NCI-H510A (cell line): ENCODE data around the gene AGAP1.

ENCODE experiments used
- DNase-seq: peaks from one replicate; lab custom pipeline; 2025; lab: John Stamatoyannopoulos, UW

Gene AGAP1

GRCh38 chr2:235638541-235639427 lies 144.9 kb downstream of the AGAP1 start:
- DNase-seq, result no peak

GRCh38 chr2:235639428-235639773 lies 145.6 kb downstream of the AGAP1 start:
- DNase-seq, result no peak

- DNase-seq, result no peak
Measured at GRCh38 chr2:235639885-235640284, 146.0 kb downstream of the AGAP1 start.

DNA sequence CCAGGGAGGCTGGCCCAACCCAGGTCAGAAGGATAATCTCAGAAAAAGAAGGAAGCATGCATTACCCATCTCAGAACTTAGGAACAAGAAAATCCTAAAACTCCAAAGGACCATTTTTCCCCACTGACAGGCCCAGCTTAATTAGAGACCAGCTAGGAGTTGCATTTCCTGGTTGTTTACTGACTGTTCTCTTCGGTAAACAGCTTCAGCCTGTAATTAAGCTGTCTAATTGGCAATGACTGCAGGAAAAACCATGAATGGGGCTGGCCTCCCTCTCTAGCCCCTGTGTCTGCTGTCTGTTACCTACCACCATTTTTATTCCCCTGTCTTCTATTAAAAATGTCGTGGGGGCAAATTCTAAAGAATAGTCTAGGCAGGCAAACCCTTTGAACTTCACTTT lies 146.5 kb downstream of the AGAP1 start:
- no peak for DNase-seq

DNA sequence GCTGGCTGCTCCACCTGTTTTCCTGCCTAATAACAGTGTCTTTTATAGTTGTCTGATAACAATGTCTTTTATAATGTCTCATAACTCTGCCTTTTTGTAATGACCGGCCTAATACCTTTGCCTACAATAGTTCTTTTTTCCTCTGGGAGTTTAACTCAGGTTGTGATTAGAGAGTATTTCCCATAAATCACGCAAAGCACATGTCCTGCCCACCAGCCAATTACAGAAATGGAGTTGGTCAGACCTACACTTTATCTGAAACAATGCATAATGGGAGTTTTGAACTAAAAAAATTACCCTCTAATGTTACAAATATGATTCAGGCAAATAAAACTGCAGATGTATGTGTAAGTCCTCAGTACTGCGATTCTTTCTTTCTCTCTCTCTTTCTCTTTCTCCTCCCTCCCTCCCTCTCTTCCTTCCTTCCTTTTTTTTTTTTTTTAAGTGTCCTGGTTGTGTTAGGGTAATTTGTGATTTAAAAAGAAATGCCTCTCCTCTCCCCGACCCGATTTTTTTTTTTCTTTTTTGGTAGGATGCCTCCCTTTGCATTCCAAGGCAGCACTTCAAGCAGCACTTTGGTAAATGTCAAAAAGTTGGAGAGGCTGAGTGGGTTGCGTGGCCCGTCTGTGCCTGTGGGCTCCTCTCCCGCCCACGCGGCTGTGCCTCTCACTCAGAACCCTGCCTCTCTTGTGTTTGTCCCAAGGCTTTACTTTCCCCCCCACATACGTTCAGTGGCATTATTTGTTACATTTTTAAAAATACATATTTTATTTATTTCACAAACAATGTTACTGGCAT lies 147.3 kb downstream of the AGAP1 start:
- DNase-seq, result no peak

DNA sequence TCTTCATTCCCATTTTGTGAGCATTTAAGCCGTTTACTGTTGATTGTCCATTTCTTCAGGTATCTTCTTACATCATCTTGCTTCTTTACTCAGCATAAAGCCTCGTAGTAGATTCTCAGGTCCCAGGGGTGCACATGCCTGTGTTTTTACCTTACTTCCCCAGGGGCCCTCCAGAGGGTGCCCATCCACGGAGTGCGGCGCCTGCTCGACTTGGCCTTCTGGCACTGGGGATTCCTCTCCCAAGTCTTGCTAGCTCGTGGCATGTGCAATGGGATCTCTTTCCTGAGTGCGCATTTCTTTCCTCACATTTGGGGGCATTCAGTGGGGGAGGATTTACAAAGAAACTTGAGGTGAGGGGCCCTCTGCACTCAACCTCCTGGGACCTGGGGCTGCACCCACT lies 148.1 kb downstream of the AGAP1 start:
- DNase-seq, result no peak

DNA sequence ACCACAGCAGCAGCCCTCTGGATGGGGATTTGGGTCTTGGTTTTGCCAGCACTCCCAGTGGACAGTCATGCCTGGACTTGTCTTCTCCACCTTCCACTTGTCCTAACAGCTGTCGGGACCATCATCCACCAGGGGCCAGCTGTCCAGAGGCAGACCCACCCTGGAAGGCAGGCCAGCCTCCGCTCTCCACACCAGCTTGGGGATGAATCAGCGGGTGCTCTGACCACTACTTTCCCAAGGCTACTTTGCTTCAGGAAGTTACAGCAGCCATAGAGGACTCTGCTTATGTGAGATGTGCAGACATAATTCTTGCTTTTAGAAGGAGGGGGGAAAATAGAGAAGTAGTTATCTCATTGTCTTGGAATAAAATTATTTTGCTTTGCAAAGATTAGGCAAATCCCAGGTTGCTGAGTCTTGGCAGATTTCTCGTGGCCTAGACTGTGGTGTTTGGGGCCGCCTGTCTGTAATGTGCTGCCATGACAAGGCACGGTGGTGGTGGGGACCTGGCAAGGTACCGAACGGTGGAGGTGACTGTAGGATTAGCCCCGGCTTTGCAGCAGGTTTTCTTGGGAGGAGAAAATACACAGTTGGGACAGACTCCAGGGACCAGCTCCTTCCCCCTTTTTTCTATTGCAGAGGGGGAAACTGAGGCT lies 148.7 kb downstream of the AGAP1 start:
- DNase-seq, result no peak

GRCh38 chr2:235643680-235644511 lies 150.1 kb downstream of the AGAP1 start:
- DNase-seq, result no peak

DNA sequence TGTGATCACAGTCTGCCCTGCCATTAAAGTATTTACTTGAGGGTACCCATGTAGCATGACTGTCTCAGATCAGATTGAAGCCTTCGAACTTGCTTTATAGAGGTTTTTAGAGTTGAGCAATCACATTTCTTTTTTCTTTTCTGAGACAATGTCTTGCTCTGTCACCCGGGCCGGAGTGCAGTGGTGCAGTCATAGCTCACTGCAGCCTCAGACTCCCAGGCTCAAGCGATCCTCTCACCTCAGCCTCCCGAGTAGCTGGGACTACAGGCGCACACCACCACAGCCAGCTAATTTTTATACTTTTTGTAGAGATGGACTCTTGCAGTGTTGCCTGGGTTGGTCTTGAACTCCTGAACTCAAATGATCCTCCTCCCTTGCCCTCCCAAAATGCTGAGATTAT lies 153.4 kb downstream of the AGAP1 start:
- no peak for DNase-seq

DNA sequence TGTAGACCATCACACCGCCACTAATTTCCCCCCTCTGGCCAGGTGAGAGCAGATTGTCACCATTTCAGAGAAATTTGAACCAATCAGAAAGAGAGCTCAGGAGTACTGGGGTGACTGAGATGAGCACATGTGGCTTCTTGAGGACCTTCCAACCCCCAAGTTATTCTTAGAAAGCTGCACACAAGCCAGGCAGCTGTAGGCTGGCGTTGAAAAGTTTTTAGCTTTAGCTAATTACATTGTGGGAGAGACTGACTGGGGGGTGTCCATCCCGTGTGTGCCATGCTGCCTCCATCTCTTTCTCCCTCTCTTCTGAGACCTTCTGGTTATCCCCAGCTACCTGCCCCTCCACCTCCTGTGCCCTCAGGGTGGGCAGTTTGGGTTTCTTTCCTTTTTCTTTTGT lies 154.0 kb downstream of the AGAP1 start:
- no peak for DNase-seq

GRCh38 chr2:235649418-235649817 lies 155.6 kb downstream of the AGAP1 start:
- no peak for DNase-seq

- DNase-seq, result no peak
Measured at GRCh38 chr2:235651643-235652042, 157.8 kb downstream of the AGAP1 start.

DNA sequence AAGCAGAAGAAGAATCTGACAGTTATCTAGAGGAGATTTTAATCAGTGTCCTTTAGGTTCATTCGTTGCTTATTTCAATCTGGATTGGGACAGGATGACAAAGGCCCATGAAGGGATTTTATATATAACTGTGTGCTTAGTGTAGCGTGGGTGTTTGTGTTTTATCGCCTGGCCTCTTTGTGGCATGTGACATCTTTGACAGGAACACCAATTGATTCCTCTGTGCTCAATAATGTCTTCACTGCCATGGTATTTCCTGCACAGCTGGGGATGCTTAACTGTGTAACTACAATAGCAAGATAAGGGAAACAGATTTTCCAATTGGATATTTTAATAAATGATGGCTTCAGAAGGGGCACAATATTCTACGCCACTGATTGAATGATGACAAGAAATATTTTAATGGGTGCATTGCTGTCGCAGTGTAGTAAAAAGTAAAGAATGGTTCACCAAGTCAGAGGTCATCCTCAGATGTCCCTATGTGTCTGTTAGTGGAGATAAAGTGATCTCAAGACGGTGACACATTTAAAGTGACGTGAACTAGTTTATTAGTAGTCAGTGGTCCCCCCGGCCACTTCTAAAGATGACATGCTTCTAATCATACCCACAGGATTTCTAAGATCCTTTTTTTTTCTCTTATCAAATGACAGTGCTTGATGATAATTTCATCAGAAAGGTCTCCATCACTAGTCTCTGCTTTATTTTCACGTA lies 160.4 kb downstream of the AGAP1 start:
- no peak for DNase-seq

GRCh38 chr2:235658351-235659174 lies 164.7 kb downstream of the AGAP1 start:
- peak; percentile 57 for DNase-seq

DNA sequence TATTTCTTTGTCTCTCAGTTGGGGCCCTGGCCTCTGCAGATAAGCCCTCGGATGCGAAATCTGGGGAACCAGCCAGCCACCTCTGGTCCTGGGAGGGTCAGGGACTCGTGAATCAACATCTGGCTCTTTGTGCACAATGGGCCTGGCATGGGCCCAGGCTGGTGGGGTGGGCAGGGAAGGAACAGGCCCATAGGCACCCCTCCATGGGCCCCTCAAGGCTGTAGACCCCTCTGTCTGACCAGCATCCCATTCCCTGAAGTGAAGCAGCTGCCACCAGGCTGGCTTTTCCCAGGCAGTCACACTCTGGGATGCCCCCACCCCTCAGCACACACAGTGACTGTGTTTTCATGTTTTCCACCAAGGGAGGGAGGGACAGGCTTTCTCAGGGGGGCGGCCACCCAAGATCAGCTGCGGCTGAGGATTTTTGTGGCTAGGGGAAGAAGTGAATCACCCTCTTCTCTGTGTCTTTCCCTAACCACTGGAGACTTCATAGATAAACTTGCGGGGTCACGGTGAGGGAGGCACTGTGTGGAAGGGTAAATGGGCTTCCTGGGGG lies 166.0 kb downstream of the AGAP1 start:
- DNase-seq, result no peak

GRCh38 chr2:235660484-235661082 lies 166.7 kb downstream of the AGAP1 start:
- DNase-seq, result no peak

GRCh38 chr2:235661167-235661937 lies 167.5 kb downstream of the AGAP1 start:
- DNase-seq, result peak; percentile 25

DNA sequence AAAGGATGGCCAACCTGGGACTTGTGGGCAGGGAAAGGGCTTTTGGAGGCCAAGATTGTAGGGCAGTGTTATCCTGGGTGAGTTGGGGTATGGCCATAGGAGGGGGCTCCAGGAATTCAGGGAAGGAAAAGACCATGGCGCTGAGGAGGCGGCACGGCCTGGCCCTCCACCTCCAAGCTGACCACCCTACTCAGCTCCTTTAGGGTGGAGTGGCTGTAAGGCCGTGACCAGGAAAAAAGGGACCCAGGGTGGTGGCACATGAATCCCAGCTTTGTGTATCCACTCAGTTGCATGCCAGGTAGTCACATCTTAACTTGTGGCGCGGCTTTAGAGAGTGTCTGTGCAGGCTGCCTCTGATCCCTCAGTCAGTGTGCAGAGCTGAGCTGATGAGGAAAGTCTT lies 168.1 kb downstream of the AGAP1 start:
- no peak for DNase-seq

DNA sequence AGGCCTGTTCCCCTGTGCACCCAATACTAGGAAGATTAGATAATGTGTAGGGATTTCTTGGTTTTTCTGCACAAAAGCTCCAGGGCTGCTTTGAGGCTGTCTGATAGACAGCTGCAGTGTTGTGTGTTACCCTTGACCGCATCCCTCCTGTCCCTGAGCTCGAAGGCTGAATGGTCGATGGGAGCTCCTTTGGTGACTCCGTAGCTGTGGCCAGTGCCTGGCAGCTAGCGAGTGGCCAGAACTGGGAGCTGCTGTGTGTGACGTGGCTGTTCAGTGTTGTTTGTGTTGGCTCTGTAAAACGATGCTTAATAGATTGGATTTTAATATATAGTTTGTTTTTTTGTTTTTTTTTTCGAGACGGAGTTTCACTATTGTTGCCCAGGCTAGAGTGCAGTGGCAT lies 170.0 kb downstream of the AGAP1 start:
- no peak for DNase-seq
